ENCODE measurements around the gene PLCH1.

The PLCH1 gene

DNA sequence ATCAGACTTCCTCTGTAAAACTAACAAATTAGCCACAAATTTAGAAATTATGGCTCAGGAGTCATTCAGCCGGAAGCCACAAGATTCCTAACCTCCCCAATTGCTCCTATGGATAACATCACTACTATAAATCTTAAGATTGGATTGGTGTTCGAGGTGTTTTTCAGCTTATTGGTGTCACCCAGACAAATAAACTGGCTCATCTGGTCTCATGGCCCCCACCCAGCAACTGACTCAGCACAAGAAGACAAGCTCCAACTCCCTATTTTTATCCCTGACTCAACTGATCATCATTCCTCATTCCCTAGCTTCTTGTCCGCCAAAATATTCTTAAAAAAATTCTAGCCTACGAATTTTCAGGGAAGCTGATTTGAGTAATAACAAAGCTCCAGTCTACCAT, 316.3 kb downstream of the PLCH1 start:
- DNase-seq (ENCODE audit: extremely low read depth, low read depth) = peak; percentile 45
- H3K4me3 ChIP-seq (replicated peaks; ENCODE audit: low read depth, low read length) = no peak overlapping the region
- TF ChIP-seq, protein P1, sequence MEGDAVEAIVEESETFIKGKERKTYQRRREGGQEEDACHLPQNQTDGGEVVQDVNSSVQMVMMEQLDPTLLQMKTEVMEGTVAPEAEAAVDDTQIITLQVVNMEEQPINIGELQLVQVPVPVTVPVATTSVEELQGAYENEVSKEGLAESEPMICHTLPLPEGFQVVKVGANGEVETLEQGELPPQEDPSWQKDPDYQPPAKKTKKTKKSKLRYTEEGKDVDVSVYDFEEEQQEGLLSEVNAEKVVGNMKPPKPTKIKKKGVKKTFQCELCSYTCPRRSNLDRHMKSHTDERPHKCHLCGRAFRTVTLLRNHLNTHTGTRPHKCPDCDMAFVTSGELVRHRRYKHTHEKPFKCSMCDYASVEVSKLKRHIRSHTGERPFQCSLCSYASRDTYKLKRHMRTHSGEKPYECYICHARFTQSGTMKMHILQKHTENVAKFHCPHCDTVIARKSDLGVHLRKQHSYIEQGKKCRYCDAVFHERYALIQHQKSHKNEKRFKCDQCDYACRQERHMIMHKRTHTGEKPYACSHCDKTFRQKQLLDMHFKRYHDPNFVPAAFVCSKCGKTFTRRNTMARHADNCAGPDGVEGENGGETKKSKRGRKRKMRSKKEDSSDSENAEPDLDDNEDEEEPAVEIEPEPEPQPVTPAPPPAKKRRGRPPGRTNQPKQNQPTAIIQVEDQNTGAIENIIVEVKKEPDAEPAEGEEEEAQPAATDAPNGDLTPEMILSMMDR (IDR thresholded peaks at IDR 0.05; ENCODE audit: low read depth, low read length, missing control alignments) = no peak

DNA sequence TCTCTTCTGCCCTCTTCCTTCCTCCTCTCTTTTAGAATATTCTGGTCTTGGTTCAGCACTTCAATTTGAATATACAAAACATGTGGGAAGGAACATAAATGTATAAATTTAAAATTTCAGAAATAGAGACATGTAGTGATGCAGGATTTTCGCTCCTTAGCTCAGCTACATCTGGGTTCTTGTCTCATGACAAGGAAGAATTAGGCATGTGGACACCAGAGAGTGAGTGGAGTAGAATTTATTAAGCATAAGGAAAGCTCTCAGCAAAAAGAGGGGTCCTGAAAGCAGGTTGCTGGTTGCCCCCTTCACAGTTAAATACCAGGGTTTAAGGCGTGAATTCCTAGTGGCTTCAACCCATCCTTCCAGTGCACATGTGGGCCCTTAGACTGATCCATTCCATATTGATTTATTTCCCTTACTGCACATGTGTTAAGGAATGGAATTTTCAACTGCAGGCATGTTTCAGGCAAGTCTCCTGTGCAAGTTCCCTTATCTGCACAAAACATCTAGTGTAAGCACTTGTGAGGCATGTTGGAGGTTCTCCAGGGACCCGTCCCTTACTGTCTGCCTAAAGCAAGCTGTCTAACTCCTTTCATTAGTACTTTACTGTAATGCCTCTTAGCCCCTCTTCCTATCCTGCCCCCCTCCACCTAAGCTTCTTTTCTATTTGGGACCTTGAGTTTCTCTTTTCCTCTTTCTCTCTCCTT, 318.2 kb downstream of the PLCH1 start:
- DNase-seq (ENCODE audit: extremely low read depth, low read depth) = peak; percentile 29
- TF ChIP-seq, protein P1 (IDR thresholded peaks at IDR 0.05; ENCODE audit: low read depth, low read length, missing control alignments) = no peak
- no peak overlapping the region for H3K4me3 ChIP-seq (replicated peaks; ENCODE audit: low read depth, low read length)

DNA sequence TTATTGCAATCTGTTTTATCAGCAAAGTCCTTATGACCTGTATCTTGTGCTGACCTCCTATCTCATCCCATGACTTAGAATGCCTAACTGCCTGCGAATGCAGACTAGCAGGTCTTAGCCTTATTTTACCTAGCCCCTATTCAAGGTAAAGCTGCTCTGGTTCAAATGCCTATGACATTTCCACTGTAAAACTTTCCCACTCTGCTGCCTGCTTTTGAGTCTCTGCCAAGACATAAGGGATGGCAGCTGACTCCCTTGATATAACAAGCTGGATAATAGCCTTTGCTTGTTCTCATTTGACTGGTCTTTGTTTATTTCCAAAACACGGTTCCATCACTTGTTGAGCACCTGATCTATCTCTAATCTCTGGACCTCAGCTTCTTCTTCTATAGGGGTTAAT, 319.5 kb downstream of the PLCH1 start:
- TF ChIP-seq, protein P1 (IDR thresholded peaks at IDR 0.05; ENCODE audit: low read depth, low read length, missing control alignments) = no peak
- DNase-seq (ENCODE audit: extremely low read depth, low read depth) = no peak
- no peak overlapping the region for H3K4me3 ChIP-seq (replicated peaks; ENCODE audit: low read depth, low read length)

DNA sequence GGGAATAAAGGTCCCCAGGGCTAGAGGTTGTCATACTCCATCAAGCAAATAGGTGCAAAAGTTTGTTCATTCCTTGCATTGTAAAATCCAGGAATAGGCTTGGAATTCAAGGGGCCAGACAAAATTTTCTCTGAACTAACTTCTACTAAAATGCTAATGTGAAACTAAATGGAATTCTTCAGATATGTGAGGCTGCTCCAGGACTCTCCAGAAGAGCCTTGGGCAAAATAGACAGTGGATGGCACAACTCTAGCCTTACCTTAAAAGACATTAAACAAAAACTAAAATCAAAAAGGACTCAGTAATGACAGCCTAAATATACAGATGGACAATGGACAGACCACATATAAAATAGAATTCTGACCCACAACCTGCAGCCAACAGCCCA, 320.6 kb downstream of the PLCH1 start:
- DNase-seq (ENCODE audit: extremely low read depth, low read depth) = no peak
- TF ChIP-seq, protein P1 (IDR thresholded peaks at IDR 0.05; ENCODE audit: low read depth, low read length, missing control alignments) = no peak

DNA sequence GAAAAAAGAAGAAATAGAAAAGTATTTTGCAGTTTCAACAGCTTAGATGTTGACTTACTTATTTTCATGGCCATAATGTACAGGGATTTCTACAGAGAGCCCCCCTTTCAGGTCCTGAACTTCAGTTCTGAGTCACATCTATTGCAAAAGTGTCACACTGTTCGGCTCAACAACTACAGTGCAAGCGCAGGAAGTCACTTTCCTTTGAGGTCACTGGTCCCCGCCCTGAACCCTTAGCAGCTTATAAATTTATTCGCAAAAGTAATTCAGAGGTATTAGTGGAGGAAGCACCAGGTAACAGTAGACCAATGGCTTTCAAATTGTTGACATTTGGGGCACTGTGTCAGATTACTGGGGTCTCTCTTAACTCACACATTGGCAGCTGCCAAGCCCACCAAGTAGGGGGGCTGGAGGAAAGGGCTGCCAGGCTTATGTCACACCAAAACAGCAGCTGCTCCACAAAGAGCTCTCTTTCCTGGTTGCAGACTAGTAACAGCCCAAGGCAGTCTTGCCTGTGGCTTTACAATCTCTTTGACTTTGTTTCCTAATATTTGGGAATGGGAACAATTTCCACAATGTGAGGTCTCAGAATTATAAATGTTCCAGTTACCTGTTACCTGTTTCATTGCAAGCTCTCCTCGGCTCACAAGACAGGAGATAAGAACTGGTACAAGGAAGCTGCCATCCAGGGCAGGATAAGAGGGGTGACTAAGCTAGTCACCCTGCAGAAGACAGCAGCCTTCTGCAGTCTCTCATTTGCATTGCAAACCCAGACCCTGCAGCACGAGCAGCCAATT, 321.1 kb downstream of the PLCH1 start:
- H3K4me3 ChIP-seq (replicated peaks; ENCODE audit: low read depth, low read length) = no peak overlapping the region
- TF ChIP-seq, protein P1 (IDR thresholded peaks at IDR 0.05; ENCODE audit: low read depth, low read length, missing control alignments) = no peak
- no peak for DNase-seq (ENCODE audit: extremely low read depth, low read depth)

More for the DNA sequence above, 320.6 kb downstream of the PLCH1 start:
- no peak overlapping the region for H3K4me3 ChIP-seq (replicated peaks; ENCODE audit: low read depth, low read length)

DNA sequence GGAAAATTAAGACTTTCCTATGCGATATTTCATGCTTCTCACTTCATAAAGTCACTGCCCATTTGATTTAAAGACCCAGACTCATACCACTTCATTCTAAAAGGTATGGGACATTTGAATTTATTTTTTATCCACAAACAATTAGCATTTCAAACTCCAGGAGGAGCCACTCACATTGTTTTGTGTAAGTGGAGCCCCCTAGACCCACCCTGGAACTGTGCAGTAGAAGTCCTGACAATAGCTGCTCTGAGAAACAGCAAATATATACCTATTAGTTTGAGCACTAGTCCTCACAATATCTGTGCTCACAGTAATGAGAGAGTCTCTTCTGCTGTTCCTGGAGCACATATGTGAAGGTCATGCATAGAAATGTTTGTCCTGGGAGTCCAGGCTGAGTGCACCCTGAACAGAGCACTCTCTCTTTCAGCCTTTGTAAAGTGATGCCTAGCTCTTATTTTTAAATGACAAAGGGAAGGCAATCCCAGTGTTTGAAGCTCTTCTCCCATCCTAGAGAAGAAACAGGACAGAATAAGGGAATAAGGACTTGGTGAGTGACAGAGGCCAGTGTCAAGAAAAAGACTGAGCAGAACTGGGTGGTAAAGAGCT, 323.9 kb downstream of the PLCH1 start:
- DNase-seq (ENCODE audit: extremely low read depth, low read depth) = no peak
- TF ChIP-seq, protein P1 (IDR thresholded peaks at IDR 0.05; ENCODE audit: low read depth, low read length, missing control alignments) = no peak
- no peak overlapping the region for H3K4me3 ChIP-seq (replicated peaks; ENCODE audit: low read depth, low read length)

All from HFF-Myc (cell line).